Esophagus squamous epithelium (tissue), 5 donors: ENCODE results near the gene FAM107A. TPM values are rescaled to one million over a fixed set of nuclear protein-coding genes. Genes with fewer than 3 reads are reported as not detected.

Experiments
- DNase-seq: peaks from one replicate; lab custom pipeline; 2025; lab: John Stamatoyannopoulos, UW
- H3K27ac ChIP-seq, 4 donors: fragments of 200-600 bp; sonication (generic); one replicate each; pipeline ENCODE4 v1.5.1; 2016 to 2019; ENCODE audit warnings: mild to moderate bottlenecking in 1 of 4
- H3K27me3 ChIP-seq, 4 donors: fragments of 200-600 bp; sonication (generic); 1 replicate in 3 of 4; 2 replicates in 1 of 4; pipeline versions ENCODE4 v1.5.1 to v1.6.0; 2017 to 2021; ENCODE audit warnings: antibody characterized with exemption in 1 of 4
- H3K36me3 ChIP-seq, 3 donors: fragments of 200-600 bp; sonication (generic); one replicate each; pipeline ENCODE4 v1.5.1; 2016 to 2019
- H3K4me1 ChIP-seq, 3 donors: fragments of 200-600 bp; sonication (generic); one replicate each; pipeline ENCODE4 v1.5.1; 2017 to 2019
- H3K4me3 ChIP-seq, 4 donors: fragments of 200-600 bp; sonication (generic); 1 replicate in 3 of 4; 2 replicates in 1 of 4; pipeline ENCODE4 v1.5.1; 2016 to 2019; ENCODE audit warnings: mild to moderate bottlenecking in 2 of 4, moderate library complexity in 1 of 4
- H3K9me3 ChIP-seq, 3 donors: fragments of 200-600 bp; sonication (generic); one replicate each; pipeline ENCODE4 v1.5.1; 2016 to 2019
- POLR2A ChIP-seq, 4 donors: fragments of 450-650 bp; IDR thresholded peaks; one replicate each; pipeline ENCODE4 v1.6.1; 2017; ENCODE audit warnings: antibody characterized with exemption in 4 of 4, mild to moderate bottlenecking in 4 of 4, moderate library complexity in 3 of 4
- WGBS, 2 donors: methylation state at CpG; one replicate each; pipeline ENCODE4 v1.1.5; 2018; 5-methylcytosine and 5-hydroxymethylcytosine counted together
- intact Hi-C: fragments of 100-400 bp; cut with DNase I; formaldehyde crosslinking; loops from one replicate; pipeline ENCODE4 v1.15.0; 2022
- total RNA-seq, 4 donors: library from RNA; depleted of rRNA; stranded (reverse); fragments of >200 nt; gene quantifications; one replicate each; pipeline ENCODE4 v1.1.0, GENCODE V29; 2016
- TF ChIP-seq, protein P1 (sequence below), 6 experiments: fragments of 450-650 bp in 4 of 6; fragments of 200-600 bp in 2 of 6; sonication (generic) in 2 of 6; IDR thresholded peaks; one replicate each; pipeline ENCODE4 v1.5.1; 2016 to 2019; ENCODE audit warnings: antibody characterized with exemption in 6 of 6, mild to moderate bottlenecking in 4 of 6, moderate library complexity in 4 of 6
- donor health status: DM: yes; HTN: yes; CAD: no.

Gene FAM107A
- total RNA-seq, 4 donors from 2014 or later = 3.9 to 78.6 (median 10.8) TPM

DNA sequence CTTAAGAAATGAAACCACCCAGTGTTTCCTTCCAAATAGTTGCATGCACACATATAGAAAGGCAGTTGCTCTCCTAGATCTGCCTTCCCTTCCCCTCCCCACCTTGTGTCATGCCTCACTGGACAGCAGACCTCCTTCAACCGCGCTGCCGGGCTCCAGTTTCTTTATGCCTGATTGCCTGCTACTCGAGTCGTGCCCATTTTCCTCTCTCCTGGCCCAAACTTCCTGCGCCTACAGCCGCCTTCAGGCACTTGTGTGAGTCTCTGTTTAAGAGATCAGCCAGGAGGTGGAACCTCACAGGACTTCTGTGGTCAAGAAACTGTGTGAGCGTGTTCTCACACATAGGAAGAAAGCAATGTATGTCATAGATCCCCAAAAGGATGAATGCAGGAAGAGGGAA lies 8.8 kb upstream of the FAM107A start:
- TF ChIP-seq, protein P1, sequence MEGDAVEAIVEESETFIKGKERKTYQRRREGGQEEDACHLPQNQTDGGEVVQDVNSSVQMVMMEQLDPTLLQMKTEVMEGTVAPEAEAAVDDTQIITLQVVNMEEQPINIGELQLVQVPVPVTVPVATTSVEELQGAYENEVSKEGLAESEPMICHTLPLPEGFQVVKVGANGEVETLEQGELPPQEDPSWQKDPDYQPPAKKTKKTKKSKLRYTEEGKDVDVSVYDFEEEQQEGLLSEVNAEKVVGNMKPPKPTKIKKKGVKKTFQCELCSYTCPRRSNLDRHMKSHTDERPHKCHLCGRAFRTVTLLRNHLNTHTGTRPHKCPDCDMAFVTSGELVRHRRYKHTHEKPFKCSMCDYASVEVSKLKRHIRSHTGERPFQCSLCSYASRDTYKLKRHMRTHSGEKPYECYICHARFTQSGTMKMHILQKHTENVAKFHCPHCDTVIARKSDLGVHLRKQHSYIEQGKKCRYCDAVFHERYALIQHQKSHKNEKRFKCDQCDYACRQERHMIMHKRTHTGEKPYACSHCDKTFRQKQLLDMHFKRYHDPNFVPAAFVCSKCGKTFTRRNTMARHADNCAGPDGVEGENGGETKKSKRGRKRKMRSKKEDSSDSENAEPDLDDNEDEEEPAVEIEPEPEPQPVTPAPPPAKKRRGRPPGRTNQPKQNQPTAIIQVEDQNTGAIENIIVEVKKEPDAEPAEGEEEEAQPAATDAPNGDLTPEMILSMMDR (IDR thresholded peaks at IDR 0.05) = no peak
- TF ChIP-seq POLR2A (IDR thresholded peaks at IDR 0.05) = no peak
- no peaks in the 10 kb centered on the region for H3K9me3 ChIP-seq
- H3K36me3 ChIP-seq = no peaks in the 10 kb centered on the region
- intact Hi-C loops = no loop called here
- peak overlapping the region in 1 of 4 donors; percentile 90 for H3K27ac ChIP-seq
- H3K4me3 ChIP-seq = peak overlapping the region in 2 of 4 donors; percentile 56 to 71
- DNase-seq = no peak
- H3K27me3 ChIP-seq = peaks cover 0 to 32% (median 2%) of the 10 kb centered on the region in 4 donors
- H3K4me1 ChIP-seq = peaks cover 3 to 46% (median 12%) of the 10 kb centered on the region in 3 donors
- WGBS, 2 donors = 38 to 44% methylated on average over 6 of the region's 8 CpGs

DNA sequence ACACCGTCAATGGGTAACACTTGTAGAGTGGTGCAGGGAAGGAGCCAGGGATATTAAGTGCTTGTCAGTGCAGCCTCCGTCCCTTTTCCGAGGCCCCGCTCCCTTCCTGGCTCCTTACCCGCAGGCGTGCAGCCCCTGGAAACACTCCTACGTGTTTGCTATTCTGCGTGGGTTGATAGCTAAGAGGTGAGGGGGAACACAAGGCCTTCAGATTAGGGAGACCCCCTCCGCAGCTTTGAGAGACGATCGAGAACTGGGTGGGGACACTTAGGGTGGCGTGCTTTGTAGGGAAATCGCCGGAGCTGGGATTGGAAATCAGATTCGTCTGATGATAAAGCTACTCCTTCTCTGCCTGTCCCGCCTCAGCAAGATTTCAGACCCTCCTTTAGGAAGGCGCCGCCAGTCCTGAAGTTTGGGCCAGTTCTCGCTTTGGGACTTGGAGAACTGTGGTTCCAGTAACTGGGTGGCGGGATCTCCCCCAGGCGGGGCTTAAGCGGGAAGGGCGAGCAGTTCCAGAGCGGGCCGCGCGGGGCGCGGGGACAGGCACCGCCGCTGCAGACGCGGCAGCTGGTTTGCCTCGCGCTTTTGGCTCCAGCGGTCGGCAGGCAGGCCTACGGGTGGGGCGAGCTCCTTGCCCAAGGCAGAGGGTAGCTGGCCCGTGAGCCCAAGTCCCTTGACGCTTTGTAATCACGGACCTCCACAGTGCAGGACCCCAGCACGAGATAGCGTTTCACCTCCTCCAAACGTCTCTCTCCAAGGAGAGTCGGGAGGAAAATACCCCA lies 8.0 kb upstream of the FAM107A start:
- Histone ChIP-seq H3K36me3 (no peaks in the 10 kb centered on the region), H3K27me3 (peaks cover 0 to 32% (median 2%) of the 10 kb centered on the region in 4 donors), H3K27ac (peak overlapping the region; percentile 74 to 92 (median 87)), H3K9me3 (no peaks in the 10 kb centered on the region), H3K4me1 (peaks cover 3 to 51% (median 15%) of the 10 kb centered on the region in 3 donors), H3K4me3 (peak overlapping the region; percentile 44 to 71 (median 58))
- 4 to 6% methylated on average over 18 to 23 of the region's 46 CpGs for WGBS, 2 donors
- no peak for DNase-seq
- peak in 1 of 4 donors; percentile 27 for TF ChIP-seq POLR2A (IDR thresholded peaks at IDR 0.05)
- TF ChIP-seq, protein P1 (IDR thresholded peaks at IDR 0.05) = peak; percentile 56 to 93 (median 88)
- intact Hi-C loops = no loop called here

DNA sequence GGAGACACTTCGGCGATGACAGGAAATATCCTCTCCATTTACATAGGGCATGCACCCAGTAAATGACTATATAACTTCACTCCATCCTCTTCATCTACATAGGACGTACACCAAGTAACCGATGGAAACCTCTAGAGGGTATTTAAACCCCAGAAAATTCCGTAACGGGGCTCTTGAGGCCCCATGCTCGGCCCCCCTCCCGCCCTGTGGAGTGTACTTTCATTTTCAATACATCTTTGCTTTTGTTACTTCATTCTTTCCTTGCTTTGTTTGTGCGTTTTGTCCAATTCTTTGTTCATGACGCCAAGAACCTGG lies 7.5 kb upstream of the FAM107A start:
- 23 to 24% methylated on average over 10 of the region's 10 CpGs for WGBS, 2 donors
- no peak for TF ChIP-seq POLR2A (IDR thresholded peaks at IDR 0.05)
- TF ChIP-seq, protein P1 (IDR thresholded peaks at IDR 0.05) = no peak
- intact Hi-C loops = no loop called here

DNA sequence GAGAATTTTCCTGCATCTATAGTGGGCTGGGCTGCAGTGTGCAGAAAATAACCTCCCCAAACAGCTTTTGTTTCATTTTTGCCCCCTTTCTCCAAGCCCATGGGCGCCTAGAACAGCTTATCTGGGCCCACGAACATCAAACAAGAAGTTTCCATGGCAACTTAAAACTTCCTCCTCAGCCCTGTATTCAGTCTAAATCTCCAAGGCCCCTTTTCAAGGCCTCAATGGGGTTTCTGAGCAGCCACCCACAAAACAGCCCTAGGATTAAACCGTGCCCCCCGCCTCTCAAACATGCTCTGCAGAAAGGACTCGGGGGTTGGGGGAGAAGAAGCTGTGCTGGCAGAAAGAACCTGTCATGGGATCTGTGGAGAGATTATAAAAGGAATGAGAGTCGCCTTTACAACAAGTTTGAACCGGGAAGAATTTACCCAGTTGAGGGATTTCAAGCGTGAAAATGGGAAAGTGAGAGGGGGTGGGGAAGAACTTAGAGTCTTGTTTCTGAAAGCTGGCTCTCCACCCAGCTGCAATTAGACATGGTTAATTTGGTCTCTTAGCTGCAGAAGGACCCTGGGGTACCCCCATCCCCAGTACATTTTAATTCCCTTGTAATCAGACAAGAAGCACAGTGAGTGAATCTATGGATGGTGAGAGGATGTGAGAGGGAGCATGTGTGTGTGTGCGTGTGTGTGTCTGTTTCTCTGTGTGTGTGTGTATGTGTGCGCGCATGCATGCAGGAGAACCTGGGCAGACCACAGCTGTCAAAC lies 4.3 kb upstream of the FAM107A start:
- Histone ChIP-seq H3K4me3 (no peak overlapping the region), H3K9me3 (no peaks in the 10 kb centered on the region), H3K36me3 (no peaks in the 10 kb centered on the region), H3K27ac (peak overlapping the region in 3 of 4 donors; percentile 9 to 21 (median 11)), H3K27me3 (peaks cover 0 to 18% (median 0%) of the 10 kb centered on the region in 4 donors), H3K4me1 (peaks cover 12 to 64% (median 30%) of the 10 kb centered on the region in 3 donors)
- TF ChIP-seq POLR2A (IDR thresholded peaks at IDR 0.05) = no peak
- TF ChIP-seq, protein P1 (IDR thresholded peaks at IDR 0.05) = no peak
- WGBS, 2 donors = 36 to 43% methylated on average over 11 of the region's 11 CpGs
- DNase-seq = no peak
- intact Hi-C loops = no loop called here

More for the DNA sequence above, 7.5 kb upstream of the FAM107A start:
- Histone ChIP-seq H3K36me3 (no peaks in the 10 kb centered on the region), H3K4me1 (peaks cover 3 to 51% (median 15%) of the 10 kb centered on the region in 3 donors), H3K27me3 (peaks cover 0 to 32% (median 2%) of the 10 kb centered on the region in 4 donors), H3K4me3 (peak overlapping the region; percentile 44 to 71 (median 58)), H3K27ac (peak overlapping the region; percentile 74 to 92 (median 87)), H3K9me3 (no peaks in the 10 kb centered on the region)
- no peak for DNase-seq
